Peyer's patch (tissue), 4 donors: Measurements from ENCODE around the gene ST7.

Source experiments
- POLR2A ChIP-seq, 2 donors: fragments of 450-650 bp; IDR thresholded peaks; one replicate each; pipeline ENCODE4 v1.5.1; 2017; ENCODE audit warnings: antibody characterized with exemption in 2 of 2, mild to moderate bottlenecking in 2 of 2, moderate library complexity in 2 of 2
- TF ChIP-seq, protein P1 (sequence below), 6 experiments: fragments of 450-650 bp in 4 of 6; fragments of 200-600 bp in 2 of 6; sonication (generic) in 1 of 6; IDR thresholded peaks; one replicate each; pipeline ENCODE4 v1.5.1; 2017 to 2019; ENCODE audit warnings: antibody characterized with exemption in 6 of 6, mild to moderate bottlenecking in 3 of 6, moderate library complexity in 1 of 6

DNA sequence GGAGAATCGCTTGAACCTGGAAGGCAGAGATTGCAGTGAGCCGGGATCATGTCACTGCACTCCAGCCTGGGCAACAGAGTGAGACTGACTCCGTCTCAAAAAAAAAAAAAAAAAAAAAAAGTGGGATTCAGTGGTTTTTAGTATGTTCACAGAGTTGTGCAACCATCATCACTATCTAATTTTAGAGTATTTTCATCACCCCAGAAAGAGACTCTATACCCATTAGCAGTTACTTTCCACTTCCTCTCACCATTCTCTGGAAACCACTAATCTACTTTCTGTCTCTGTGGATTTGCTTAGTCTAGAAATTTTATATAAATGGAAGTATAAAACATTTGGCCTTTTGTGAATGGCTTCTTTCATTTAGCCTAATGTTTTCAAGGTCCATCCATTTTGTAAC is 113.4 kb downstream of the ST7 start:
- TF ChIP-seq, protein P1, sequence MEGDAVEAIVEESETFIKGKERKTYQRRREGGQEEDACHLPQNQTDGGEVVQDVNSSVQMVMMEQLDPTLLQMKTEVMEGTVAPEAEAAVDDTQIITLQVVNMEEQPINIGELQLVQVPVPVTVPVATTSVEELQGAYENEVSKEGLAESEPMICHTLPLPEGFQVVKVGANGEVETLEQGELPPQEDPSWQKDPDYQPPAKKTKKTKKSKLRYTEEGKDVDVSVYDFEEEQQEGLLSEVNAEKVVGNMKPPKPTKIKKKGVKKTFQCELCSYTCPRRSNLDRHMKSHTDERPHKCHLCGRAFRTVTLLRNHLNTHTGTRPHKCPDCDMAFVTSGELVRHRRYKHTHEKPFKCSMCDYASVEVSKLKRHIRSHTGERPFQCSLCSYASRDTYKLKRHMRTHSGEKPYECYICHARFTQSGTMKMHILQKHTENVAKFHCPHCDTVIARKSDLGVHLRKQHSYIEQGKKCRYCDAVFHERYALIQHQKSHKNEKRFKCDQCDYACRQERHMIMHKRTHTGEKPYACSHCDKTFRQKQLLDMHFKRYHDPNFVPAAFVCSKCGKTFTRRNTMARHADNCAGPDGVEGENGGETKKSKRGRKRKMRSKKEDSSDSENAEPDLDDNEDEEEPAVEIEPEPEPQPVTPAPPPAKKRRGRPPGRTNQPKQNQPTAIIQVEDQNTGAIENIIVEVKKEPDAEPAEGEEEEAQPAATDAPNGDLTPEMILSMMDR (IDR thresholded peaks at IDR 0.05), result no peak
- no peak for TF ChIP-seq POLR2A (IDR thresholded peaks at IDR 0.05)
